Ascending aorta (tissue), 2 donors: Measurements from ENCODE around the gene P2RY8. TPM values are rescaled to one million over a fixed set of nuclear protein-coding genes. Genes with fewer than 3 reads are reported as not detected.
"Not testable (repeated sequence)": the region's sequence is repeated elsewhere in the genome, so short reads cannot be mapped to it uniquely, and the experiment has no call there.

Experiments
- DNase-seq, 2 donors: peaks; one replicate each; pipeline ENCODE4 v3.0.0-alpha.2; 2019; ENCODE audit warnings: low spot score in 2 of 2
- H3K27ac ChIP-seq, 2 donors: fragments of 200-600 bp; sonication (generic); one replicate each; pipeline ENCODE4 v1.5.1; 2016 to 2017; ENCODE audit warnings: mild to moderate bottlenecking in 1 of 2
- H3K27me3 ChIP-seq: fragments of 200-600 bp; sonication (generic); one replicate; pipeline ENCODE4 v1.5.1; 2017
- H3K36me3 ChIP-seq, 2 donors: fragments of 200-600 bp; sonication (generic); one replicate each; pipeline ENCODE4 v1.5.1; 2016
- H3K4me1 ChIP-seq, 2 donors: fragments of 200-600 bp; sonication (generic); one replicate each; pipeline ENCODE4 v1.5.1; 2016 to 2017; ENCODE audit warnings: mild to moderate bottlenecking in 1 of 2
- H3K4me3 ChIP-seq, 2 donors: fragments of 200-600 bp; sonication (generic); one replicate each; pipeline ENCODE4 v1.5.1; 2016 to 2017; ENCODE audit warnings: mild to moderate bottlenecking in 1 of 2
- H3K9me3 ChIP-seq, 2 donors: fragments of 200-600 bp; sonication (generic); one replicate each; pipeline ENCODE4 v1.5.1; 2016
- CTCF ChIP-seq, 3 experiments: fragments of 200-600 bp in 2 of 3; fragments of 450-650 bp in 1 of 3; sonication (generic) in 2 of 3; IDR thresholded peaks; one replicate each; pipeline ENCODE4 v1.5.1; 2016 to 2019; ENCODE audit warnings: antibody characterized with exemption in 3 of 3, mild to moderate bottlenecking in 1 of 3, moderate library complexity in 1 of 3
- intact Hi-C: fragments of 100-400 bp; cut with DNase I; formaldehyde crosslinking; loops from one replicate; pipeline ENCODE4 v1.15.1; 2023
- total RNA-seq: library from RNA; depleted of rRNA; stranded (reverse); fragments of >200 nt; gene quantifications from one replicate; pipeline ENCODE4 v1.1.0, GENCODE V29; 2016

P2RY8 gene
- total RNA-seq, 1 donor from 2014 or later, result 2.2 TPM

GRCh38 chrX:1493412-1493811 lies 43.6 kb downstream of the P2RY8 start:
- intact Hi-C loops, result no loop called here
- no peaks in the 10 kb centered on the region for H3K36me3 ChIP-seq
- no peaks in the 10 kb centered on the region for H3K4me1 ChIP-seq
- H3K4me3 ChIP-seq, result no peak overlapping the region
- TF ChIP-seq CTCF (IDR thresholded peaks at IDR 0.05), result no peak
- DNase-seq, result no peak
- no peaks in the 10 kb centered on the region for H3K9me3 ChIP-seq
- H3K27me3 ChIP-seq, result no peaks in the 10 kb centered on the region
- H3K27ac ChIP-seq, result no peak overlapping the region

- H3K36me3 ChIP-seq, result no peaks in the 10 kb centered on the region
- no peaks in the 10 kb centered on the region for H3K9me3 ChIP-seq
- no peaks in the 10 kb centered on the region for H3K4me1 ChIP-seq
- peak in 1 of 2 donors; percentile 40 for DNase-seq
- intact Hi-C loops, result no loop called here
- H3K27ac ChIP-seq, result no peak overlapping the region
- H3K4me3 ChIP-seq, result no peak overlapping the region
- TF ChIP-seq CTCF (IDR thresholded peaks at IDR 0.05), result no peak
- H3K27me3 ChIP-seq, result no peaks in the 10 kb centered on the region
These were observed 44.5 kb downstream of the P2RY8 start for GRCh38 chrX:1492421-1493012.

- no peaks in the 10 kb centered on the region for H3K27me3 ChIP-seq
- H3K4me1 ChIP-seq, result no peaks in the 10 kb centered on the region
- H3K27ac ChIP-seq, result no peak overlapping the region
- intact Hi-C loops, result no loop called here
- DNase-seq, result peak in 1 of 2 donors; percentile 22
- H3K9me3 ChIP-seq, result no peaks in the 10 kb centered on the region
- no peaks in the 10 kb centered on the region for H3K36me3 ChIP-seq
- no peak overlapping the region for H3K4me3 ChIP-seq
- TF ChIP-seq CTCF (IDR thresholded peaks at IDR 0.05), result no peak
These were observed 45.1 kb downstream of the P2RY8 start for GRCh38 chrX:1491851-1492349.

- H3K27ac ChIP-seq, H3K27me3 ChIP-seq, H3K36me3 ChIP-seq, H3K4me1 ChIP-seq, intact Hi-C loops, DNase-seq, H3K4me3 ChIP-seq, H3K9me3 ChIP-seq: not testable (repeated sequence)
These were observed 45.7 kb downstream of the P2RY8 start for GRCh38 chrX:1491248-1491647.

- H3K9me3 ChIP-seq, H3K36me3 ChIP-seq, DNase-seq, H3K4me3 ChIP-seq, H3K27me3 ChIP-seq, intact Hi-C loops, H3K4me1 ChIP-seq, H3K27ac ChIP-seq: not testable (repeated sequence)
These were observed 46.3 kb downstream of the P2RY8 start for GRCh38 chrX:1490723-1491122.

- H3K27ac ChIP-seq, DNase-seq, H3K4me1 ChIP-seq, H3K4me3 ChIP-seq, H3K9me3 ChIP-seq, intact Hi-C loops, H3K36me3 ChIP-seq, H3K27me3 ChIP-seq: not testable (repeated sequence)
These were observed 47.6 kb downstream of the P2RY8 start for GRCh38 chrX:1489354-1489753.

GRCh38 chrX:1488745-1489144 lies 48.2 kb downstream of the P2RY8 start:
- TF ChIP-seq CTCF (IDR thresholded peaks at IDR 0.05), result no peak
- intact Hi-C loops, result no loop called here
- no peaks in the 10 kb centered on the region for H3K9me3 ChIP-seq

More at GRCh38 chrX:1488745-1489144, 48.2 kb downstream of the P2RY8 start:
- Histone ChIP-seq H3K4me3 (no peak overlapping the region), H3K4me1 (no peaks in the 10 kb centered on the region), H3K27ac (no peak overlapping the region), H3K27me3 (no peaks in the 10 kb centered on the region), H3K36me3 (no peaks in the 10 kb centered on the region)
- DNase-seq, result peak in 1 of 2 donors; percentile 21
